Measurements from ENCODE around the gene TBC1D22B. TPM values are rescaled to one million over a fixed set of nuclear protein-coding genes. Genes with fewer than 3 reads are reported as not detected.

TBC1D22B gene
- total and polyA plus RNA-seq, 9 of the 15 experiments (the other 6 are each of a cell fraction or from before 2014, with no cell fraction given) = 4.8 to 24.2 (median 13.5) TPM

- no peak for TF ChIP-seq MGA (IDR thresholded peaks at IDR 0.05)
- no peak for TF ChIP-seq NR2F6 (CRISPR knock-in tag; IDR thresholded peaks at IDR 0.05)
- no peak for TF ChIP-seq ZC3H11A (IDR thresholded peaks at IDR 0.05; ENCODE audit: low read depth, low read length)
- no peak; the same call in 1 of the 2 replicates for TF ChIP-seq HBP1 (CRISPR knock-in tag; IDR thresholded peaks at IDR 0.05)
- no peak for TF ChIP-seq PHF20 (IDR thresholded peaks at IDR 0.05; ENCODE audit: partially characterized antibody)
- peak; percentile 76 for TF ChIP-seq ATF3 (IDR thresholded peaks at IDR 0.05)
- TF ChIP-seq ATF3 (CRISPR knock-in tag; conservative IDR thresholded peaks at IDR 0.05) = no peak
- TF ChIP-seq KLF1 (tag; IDR thresholded peaks at IDR 0.05) = no peak
- TF ChIP-seq CXXC5 (CRISPR knock-in tag; IDR thresholded peaks at IDR 0.05) = 0 out of 2 replicates have a peak, but pooled peaks have one; percentile 8
- TF ChIP-seq KAT7 (CRISPR knock-in tag; IDR thresholded peaks at IDR 0.05; ENCODE audit: borderline replicate concordance) = no peak
- TF ChIP-seq ZNF124 (CRISPR knock-in tag; IDR thresholded peaks at IDR 0.05) = no peak
These were observed 47.9 kb upstream of the TBC1D22B start (continued) for GRCh38 chr6:37209461-37210205.
